Measurements from ENCODE around the gene ATMIN.

DNA sequence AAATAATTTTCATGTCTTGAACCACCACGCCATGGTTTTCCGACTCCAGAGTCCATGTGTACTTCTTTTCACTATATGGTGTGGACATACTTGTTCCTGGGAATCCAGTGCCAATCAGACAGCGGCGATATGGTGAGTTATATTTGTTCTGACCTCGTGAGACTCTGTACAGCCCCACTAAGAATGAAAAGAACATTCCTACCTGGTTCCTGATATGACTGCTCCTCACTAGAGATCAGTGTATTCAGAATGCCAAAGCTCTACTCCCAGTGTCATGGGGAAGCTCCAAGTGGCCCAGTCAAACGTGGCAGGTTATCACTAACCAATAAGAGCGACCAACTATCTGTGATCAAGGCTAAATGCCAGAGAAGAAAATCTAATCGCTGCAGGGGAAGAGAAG, 35.3 kb downstream of the ATMIN start:
- no peak for TF ChIP-seq POLR2A (IDR thresholded peaks at IDR 0.05)
- TF ChIP-seq, protein P1, sequence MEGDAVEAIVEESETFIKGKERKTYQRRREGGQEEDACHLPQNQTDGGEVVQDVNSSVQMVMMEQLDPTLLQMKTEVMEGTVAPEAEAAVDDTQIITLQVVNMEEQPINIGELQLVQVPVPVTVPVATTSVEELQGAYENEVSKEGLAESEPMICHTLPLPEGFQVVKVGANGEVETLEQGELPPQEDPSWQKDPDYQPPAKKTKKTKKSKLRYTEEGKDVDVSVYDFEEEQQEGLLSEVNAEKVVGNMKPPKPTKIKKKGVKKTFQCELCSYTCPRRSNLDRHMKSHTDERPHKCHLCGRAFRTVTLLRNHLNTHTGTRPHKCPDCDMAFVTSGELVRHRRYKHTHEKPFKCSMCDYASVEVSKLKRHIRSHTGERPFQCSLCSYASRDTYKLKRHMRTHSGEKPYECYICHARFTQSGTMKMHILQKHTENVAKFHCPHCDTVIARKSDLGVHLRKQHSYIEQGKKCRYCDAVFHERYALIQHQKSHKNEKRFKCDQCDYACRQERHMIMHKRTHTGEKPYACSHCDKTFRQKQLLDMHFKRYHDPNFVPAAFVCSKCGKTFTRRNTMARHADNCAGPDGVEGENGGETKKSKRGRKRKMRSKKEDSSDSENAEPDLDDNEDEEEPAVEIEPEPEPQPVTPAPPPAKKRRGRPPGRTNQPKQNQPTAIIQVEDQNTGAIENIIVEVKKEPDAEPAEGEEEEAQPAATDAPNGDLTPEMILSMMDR (IDR thresholded peaks at IDR 0.05) = no peak
- TF ChIP-seq EP300 (IDR thresholded peaks at IDR 0.05) = no peak
